RWPE2 (cell line): ENCODE data around the gene KDM4C.

Experiments
- ATAC-seq: fragments of 200-7000 bp; cut with Tn5 transposase; 3 replicates; pipeline ENCODE4 v1.9.1; 2021; ENCODE audit warnings: low read depth
- DNase-seq: peaks from one replicate; pipeline ENCODE4 v3.0.0-alpha.2; 2020; ENCODE audit warnings: low spot score
- H3K27ac ChIP-seq: fragments of 450-650 bp; 2 replicates; pipeline ENCODE4 v1.5.1; 2017; ENCODE audit warnings: mild to moderate bottlenecking; ENCODE audit not compliant: poor library complexity, severe bottlenecking
- H3K27me3 ChIP-seq: fragments of 250-450 bp; sonication (Bioruptor Pico); 2 replicates; pipeline ENCODE4 v1.5.1; 2021; ENCODE audit warnings: mild to moderate bottlenecking, moderate library complexity; ENCODE audit not compliant: insufficient read depth, poor library complexity, severe bottlenecking
- H3K36me3 ChIP-seq: fragments of 250-450 bp; sonication (Bioruptor Pico); 2 replicates; pipeline ENCODE4 v1.5.1; 2020; ENCODE audit warnings: low read depth, mild to moderate bottlenecking, moderate library complexity
- H3K4me1 ChIP-seq: fragments of 250-450 bp; sonication (Bioruptor Pico); 2 replicates; pipeline ENCODE4 v1.5.1; 2021; ENCODE audit warnings: mild to moderate bottlenecking, moderate library complexity; ENCODE audit not compliant: insufficient read depth, poor library complexity, severe bottlenecking
- H3K4me3 ChIP-seq: fragments of 250-450 bp; sonication (Bioruptor Pico); 2 replicates; pipeline ENCODE4 v1.5.1; 2021; ENCODE audit warnings: mild to moderate bottlenecking, moderate library complexity; ENCODE audit not compliant: severe bottlenecking
- H3K9me3 ChIP-seq: fragments of 250-450 bp; sonication (Bioruptor Pico); 2 replicates; pipeline ENCODE4 v1.5.1; 2021; ENCODE audit warnings: mild to moderate bottlenecking, moderate library complexity; ENCODE audit not compliant: severe bottlenecking
- TF ChIP-seq, protein P1 (sequence below): fragments of 450-650 bp; IDR thresholded peaks from one replicate; pipeline ENCODE4 v1.5.1; 2017; ENCODE audit warnings: mild to moderate bottlenecking, moderate library complexity; ENCODE audit not compliant: poor library complexity, severe bottlenecking

KDM4C gene

DNA sequence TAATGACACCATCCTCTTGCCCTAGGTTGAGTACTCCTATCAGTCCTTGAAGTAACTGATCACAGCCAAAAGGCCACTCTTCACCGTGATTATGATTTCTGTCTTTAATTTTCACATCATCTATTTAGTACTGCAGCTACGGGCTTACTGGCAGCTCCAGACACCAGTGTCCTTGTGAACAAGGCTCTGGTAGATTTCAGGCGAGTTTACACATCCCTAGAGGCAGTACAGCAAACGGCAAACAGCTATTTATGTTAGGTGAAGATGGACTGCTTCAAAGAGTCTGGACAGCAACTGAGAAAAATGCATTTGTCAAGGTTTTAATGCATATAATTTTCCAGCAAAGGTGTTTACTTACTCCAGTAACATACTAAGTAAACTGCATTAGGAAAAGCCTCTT lies 396.9 kb downstream of the KDM4C start:
- TF ChIP-seq, protein P1, sequence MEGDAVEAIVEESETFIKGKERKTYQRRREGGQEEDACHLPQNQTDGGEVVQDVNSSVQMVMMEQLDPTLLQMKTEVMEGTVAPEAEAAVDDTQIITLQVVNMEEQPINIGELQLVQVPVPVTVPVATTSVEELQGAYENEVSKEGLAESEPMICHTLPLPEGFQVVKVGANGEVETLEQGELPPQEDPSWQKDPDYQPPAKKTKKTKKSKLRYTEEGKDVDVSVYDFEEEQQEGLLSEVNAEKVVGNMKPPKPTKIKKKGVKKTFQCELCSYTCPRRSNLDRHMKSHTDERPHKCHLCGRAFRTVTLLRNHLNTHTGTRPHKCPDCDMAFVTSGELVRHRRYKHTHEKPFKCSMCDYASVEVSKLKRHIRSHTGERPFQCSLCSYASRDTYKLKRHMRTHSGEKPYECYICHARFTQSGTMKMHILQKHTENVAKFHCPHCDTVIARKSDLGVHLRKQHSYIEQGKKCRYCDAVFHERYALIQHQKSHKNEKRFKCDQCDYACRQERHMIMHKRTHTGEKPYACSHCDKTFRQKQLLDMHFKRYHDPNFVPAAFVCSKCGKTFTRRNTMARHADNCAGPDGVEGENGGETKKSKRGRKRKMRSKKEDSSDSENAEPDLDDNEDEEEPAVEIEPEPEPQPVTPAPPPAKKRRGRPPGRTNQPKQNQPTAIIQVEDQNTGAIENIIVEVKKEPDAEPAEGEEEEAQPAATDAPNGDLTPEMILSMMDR: no peak
- ATAC-seq: no peak
- Histone ChIP-seq H3K36me3 (no peaks in the 10 kb centered on the region), H3K4me3 (no peak overlapping the region), H3K4me1 (no peaks in the 10 kb centered on the region), H3K27ac (no peak overlapping the region), H3K27me3 (no peaks in the 10 kb centered on the region), H3K9me3 (no peaks in the 10 kb centered on the region)
- no peak for DNase-seq

DNA sequence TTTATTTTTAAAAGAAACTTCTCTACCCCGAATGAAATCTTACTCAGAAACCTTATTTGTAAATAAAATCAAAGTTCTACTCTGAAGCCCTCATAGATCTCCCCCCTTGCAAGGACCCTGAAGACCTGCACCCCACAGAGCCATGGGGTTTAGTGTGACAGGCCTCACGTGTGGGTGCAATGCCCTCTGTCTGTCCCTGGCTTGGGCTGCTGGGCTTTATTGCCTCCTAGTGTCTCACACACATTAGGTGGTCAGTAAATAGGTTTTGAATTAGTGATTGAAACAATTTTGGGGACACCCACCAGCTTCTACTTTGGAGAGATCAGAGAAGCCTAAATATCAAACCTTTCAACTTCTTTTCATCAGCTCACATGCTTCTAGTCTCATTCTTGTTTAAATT lies 403.7 kb downstream of the KDM4C start:
- TF ChIP-seq, protein P1: no peak
- no peaks in the 10 kb centered on the region for H3K27me3 ChIP-seq
- ATAC-seq (no peak), DNase-seq (no peak)
- H3K4me1 ChIP-seq: no peaks in the 10 kb centered on the region
- H3K27ac ChIP-seq: no peak overlapping the region
- no peak overlapping the region for H3K4me3 ChIP-seq
- no peaks in the 10 kb centered on the region for H3K9me3 ChIP-seq
- no peaks in the 10 kb centered on the region for H3K36me3 ChIP-seq

DNA sequence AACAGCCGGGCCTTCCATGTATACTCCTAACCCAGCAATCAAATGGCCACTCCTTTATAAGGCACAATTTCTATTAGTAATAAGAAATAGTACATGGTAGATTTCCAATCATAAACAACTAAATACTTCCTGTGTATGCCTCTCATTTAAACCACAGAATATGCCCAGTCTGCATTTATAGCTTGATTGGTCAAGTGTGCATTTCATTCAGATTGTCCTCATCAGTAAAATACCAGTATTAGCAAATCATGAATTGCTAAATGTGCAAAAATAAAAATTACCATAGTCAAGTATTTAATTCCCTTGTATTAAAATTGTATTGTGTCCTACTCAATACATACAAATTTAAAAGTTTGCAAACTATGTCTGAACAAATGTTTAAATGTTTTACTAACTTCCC lies 406.2 kb downstream of the KDM4C start:
- no peaks in the 10 kb centered on the region for H3K27me3 ChIP-seq
- H3K4me3 ChIP-seq: no peak overlapping the region
- DNase-seq (no peak), ATAC-seq (no peak)
- H3K9me3 ChIP-seq: no peaks in the 10 kb centered on the region
- no peaks in the 10 kb centered on the region for H3K4me1 ChIP-seq
- H3K27ac ChIP-seq: no peak overlapping the region
- TF ChIP-seq, protein P1: no peak
- H3K36me3 ChIP-seq: no peaks in the 10 kb centered on the region

DNA sequence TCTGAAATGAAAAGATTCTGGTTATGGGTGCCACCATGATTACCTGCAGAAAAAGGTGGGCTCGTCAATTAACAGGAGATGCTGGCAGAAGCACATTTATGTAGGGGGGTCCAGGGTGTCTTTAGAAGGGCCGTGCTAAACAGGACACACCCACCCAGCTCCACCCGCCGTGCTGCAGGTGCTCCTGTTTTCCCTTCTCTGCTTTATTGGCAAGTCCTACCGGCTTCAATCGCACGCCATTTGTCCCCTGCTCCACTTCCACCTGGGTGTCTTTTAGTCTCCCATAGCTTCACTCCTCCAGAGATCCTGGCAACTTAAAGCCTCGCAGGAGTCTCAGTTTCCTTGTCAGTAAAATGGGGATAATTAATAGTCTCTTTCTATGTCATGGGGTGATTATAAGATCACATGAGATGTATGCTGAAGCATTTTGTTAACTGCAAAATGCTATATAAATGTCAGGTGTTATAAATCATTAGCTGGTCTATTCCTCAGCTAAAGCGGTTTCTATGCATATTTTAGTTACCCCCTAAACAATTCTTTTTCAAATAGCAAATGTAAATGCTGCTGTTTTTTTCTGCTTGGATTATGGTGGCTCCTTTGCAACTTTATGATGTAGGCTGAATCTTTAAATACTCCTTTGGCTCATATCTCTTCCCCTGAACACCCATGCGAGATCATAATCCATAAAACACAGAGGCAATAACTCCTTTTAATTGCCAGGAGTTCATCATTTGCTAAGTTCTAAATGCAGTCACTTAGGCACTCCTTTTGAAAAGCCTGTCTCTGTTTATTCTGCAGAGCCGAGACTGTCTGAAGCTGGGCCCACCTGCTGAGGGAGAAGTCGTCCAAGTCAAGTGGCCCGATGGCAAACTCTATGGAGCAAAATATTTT lies 406.9 kb downstream of the KDM4C start:
- no peaks in the 10 kb centered on the region for H3K27me3 ChIP-seq
- no peaks in the 10 kb centered on the region for H3K9me3 ChIP-seq
- no peaks in the 10 kb centered on the region; the same call in 1 of the 2 replicates for H3K36me3 ChIP-seq
- DNase-seq (no peak), ATAC-seq (no peak)
- TF ChIP-seq, protein P1: no peak
- no peak overlapping the region for H3K4me3 ChIP-seq
- H3K27ac ChIP-seq: no peak overlapping the region
- no peaks in the 10 kb centered on the region for H3K4me1 ChIP-seq
